ENCODE results near the gene MAP3K5.

The MAP3K5 gene

DNA sequence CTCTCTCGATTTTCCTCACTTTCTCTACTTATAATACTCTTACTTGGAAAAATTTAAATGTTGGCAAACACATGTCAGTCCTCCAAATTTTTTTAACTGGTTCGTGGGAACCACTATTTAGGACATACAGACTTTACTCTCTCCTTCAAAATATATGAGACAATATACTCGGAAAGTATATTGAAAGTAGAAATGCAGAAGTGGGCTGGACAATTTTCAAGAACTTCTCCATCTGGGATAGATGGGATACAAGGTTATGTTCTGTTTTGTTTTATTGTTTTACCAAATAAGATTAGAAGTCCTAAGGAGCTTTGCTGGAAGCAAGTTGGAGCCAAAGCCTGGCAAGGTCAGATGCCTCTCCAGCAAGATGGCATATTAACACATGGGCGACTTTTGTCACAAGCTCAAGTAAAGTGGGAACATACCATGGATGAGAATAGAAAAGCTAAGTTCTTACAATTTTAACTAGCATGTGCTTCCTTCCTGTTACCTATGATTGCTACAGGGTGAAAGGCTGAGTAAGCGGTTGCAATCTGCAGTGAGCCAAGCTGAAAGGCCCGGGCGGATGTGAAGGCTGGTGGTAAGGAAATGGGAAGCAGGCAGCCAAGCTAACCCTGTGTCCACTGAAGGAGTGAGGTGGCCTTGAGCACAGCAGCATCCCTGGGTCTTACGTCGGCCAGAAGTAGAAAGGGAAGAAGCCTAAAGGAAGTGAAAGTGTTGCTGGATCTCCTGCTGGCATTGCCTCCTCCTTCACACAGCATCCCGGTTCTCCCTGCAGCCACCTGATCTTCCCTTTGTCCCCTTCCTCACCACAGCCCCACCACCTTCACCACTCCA is 7.1 kb downstream of the MAP3K5 start:
- Histone ChIP-seq H3K27ac (peak overlapping the region in 1 of 2 donors; percentile 17), H3K4me3 (no peak overlapping the region), H3K27me3 (no peaks in the 10 kb centered on the region), H3K4me1 (peaks cover 0 to 100% (median 41%) of the 10 kb centered on the region in 4 donors), H3K9me3 (no peaks in the 10 kb centered on the region), H3K36me3 (peaks cover 0 to 5% (median 0%) of the 10 kb centered on the region in 3 donors)
- intact Hi-C loops (cut with DNase I; ENCODE audit: low total_unique reads), result no loop called here
- TF ChIP-seq, protein P1, sequence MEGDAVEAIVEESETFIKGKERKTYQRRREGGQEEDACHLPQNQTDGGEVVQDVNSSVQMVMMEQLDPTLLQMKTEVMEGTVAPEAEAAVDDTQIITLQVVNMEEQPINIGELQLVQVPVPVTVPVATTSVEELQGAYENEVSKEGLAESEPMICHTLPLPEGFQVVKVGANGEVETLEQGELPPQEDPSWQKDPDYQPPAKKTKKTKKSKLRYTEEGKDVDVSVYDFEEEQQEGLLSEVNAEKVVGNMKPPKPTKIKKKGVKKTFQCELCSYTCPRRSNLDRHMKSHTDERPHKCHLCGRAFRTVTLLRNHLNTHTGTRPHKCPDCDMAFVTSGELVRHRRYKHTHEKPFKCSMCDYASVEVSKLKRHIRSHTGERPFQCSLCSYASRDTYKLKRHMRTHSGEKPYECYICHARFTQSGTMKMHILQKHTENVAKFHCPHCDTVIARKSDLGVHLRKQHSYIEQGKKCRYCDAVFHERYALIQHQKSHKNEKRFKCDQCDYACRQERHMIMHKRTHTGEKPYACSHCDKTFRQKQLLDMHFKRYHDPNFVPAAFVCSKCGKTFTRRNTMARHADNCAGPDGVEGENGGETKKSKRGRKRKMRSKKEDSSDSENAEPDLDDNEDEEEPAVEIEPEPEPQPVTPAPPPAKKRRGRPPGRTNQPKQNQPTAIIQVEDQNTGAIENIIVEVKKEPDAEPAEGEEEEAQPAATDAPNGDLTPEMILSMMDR (IDR thresholded peaks at IDR 0.05), result no peak
- DNase-seq, result peak; percentile 70 to 78

DNA sequence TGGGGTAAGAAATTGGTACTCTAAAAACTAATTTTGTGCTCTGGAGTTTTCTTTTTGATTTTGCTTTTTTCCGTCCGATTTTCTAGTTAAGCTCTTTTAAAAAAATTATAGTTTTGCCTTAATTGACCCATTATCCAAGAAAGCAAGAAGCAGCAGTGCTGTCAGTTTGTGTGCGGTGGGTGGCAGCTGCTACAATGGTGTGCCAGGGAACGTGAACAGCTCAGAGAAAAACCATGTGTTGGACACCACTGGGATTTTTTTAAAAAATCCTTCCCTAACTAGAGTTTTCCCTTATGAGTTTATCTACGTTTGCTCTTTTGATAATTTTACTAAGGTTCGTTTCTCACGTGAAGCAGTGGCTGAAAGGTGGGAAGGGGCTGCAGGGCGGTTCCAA is 8.0 kb downstream of the MAP3K5 start:
- intact Hi-C loops (cut with DNase I; ENCODE audit: low total_unique reads), result no loop called here
- H3K36me3 ChIP-seq, result peaks cover 0 to 5% (median 0%) of the 10 kb centered on the region in 3 donors
- peaks cover 0 to 100% (median 43%) of the 10 kb centered on the region in 4 donors for H3K4me1 ChIP-seq
- TF ChIP-seq, protein P1 (IDR thresholded peaks at IDR 0.05), result no peak
- peak overlapping the region in 1 of 2 donors; percentile 17 for H3K27ac ChIP-seq
- H3K9me3 ChIP-seq, result no peaks in the 10 kb centered on the region
- no peaks in the 10 kb centered on the region for H3K27me3 ChIP-seq
- peak overlapping the region in 1 of 2 donors; percentile 3 for H3K4me3 ChIP-seq
- DNase-seq, result no peak

DNA sequence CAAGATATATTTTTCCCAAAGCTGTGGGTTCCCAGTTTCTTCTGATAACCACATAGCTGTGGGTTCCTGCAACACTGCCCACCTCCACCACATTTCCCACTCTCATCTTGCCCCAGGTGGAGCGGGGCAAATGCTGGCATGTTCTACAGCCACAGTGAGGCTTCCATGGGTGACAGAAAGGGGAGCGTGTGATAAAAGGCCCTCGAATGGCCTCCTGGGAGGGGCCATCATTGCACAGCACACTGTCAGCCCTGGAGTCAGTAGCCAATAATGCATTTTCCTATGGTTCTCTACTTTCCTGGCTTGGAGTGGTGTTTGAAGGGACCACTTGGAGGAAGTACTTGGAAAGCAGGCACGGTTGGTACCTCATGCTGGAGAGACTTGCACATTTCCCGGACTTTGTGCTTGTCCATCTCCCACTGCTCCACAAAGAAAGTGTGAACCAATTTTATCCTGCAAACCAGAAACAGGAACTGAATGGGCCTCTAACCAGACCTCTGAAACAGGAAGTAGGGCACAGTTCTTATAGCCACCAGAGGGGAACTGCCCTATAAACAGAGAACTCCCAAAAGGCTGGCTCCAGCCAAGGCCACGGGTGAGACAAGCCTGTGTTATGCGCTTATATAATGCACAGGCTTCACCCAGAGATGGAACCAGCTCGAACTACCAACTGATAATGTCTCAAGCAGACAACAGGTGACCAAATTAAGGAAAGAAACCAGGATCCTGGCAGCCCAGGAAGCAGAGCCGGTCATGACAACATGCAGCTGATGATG is 8.6 kb downstream of the MAP3K5 start:
- Histone ChIP-seq H3K4me1 (peaks cover 0 to 98% (median 41%) of the 10 kb centered on the region in 4 donors), H3K27ac (peak overlapping the region in 1 of 2 donors; percentile 17)

DNA sequence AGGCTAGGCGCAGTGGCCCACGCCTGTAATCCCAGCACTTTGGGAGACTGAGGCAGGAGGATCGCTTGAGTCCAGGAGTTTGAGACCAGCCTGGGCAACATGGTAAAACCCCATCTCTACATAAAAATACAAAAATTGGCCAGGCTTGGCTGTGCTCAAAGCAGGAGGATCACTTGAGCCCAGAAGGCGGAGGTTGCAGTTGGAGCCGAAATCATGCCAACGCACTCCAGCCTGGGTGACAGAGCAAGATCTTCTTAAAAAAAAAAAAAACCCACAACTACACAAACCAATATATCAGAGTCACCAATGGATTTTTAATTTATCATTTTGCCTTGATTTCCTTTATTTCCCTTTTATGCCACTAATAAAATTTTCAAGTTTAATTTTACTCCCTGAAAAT is 9.3 kb downstream of the MAP3K5 start:
- intact Hi-C loops (cut with DNase I; ENCODE audit: low total_unique reads), result no loop called here

More for the DNA sequence above, 8.6 kb downstream of the MAP3K5 start:
- peak overlapping the region in 1 of 2 donors; percentile 3 for H3K4me3 ChIP-seq
- TF ChIP-seq, protein P1 (IDR thresholded peaks at IDR 0.05), result no peak
- peak; percentile 44 to 68 for DNase-seq
- H3K9me3 ChIP-seq, result no peaks in the 10 kb centered on the region
- intact Hi-C loops (cut with DNase I; ENCODE audit: low total_unique reads), result no loop called here
- H3K36me3 ChIP-seq, result peaks cover 0 to 5% (median 0%) of the 10 kb centered on the region in 3 donors
- no peaks in the 10 kb centered on the region for H3K27me3 ChIP-seq

More for the DNA sequence above, 9.3 kb downstream of the MAP3K5 start:
- H3K27me3 ChIP-seq, result no peaks in the 10 kb centered on the region
- H3K4me3 ChIP-seq, result no peak overlapping the region
- H3K4me1 ChIP-seq, result peaks cover 0 to 94% (median 40%) of the 10 kb centered on the region in 4 donors
- DNase-seq, result no peak
- no peaks in the 10 kb centered on the region for H3K9me3 ChIP-seq
- no peak overlapping the region for H3K27ac ChIP-seq
- TF ChIP-seq, protein P1 (IDR thresholded peaks at IDR 0.05), result no peak
- H3K36me3 ChIP-seq, result peaks cover 0 to 5% (median 0%) of the 10 kb centered on the region in 3 donors
